Measurements from ENCODE around the gene CUZD1. TPM values are rescaled to one million over a fixed set of nuclear protein-coding genes. Genes with fewer than 3 reads are reported as not detected.

Gene CUZD1
- total RNA-seq = 0.89 and 1.5 TPM in 2 replicates

GRCh38 chr10:122845783-122846332 is at the start of gene CUZD1:
CUZD1 (minus strand) TSS chr10:122845857; CDS start chr10:122845843, 14 bp downstream.

GRCh38 chr10:122879339-122880273 is 33.9 kb upstream of the CUZD1 start, which contains the start of gene FAM24B:
FAM24B (minus strand) TSS chr10:122879581; CDS start chr10:122850515, 29,066 bp downstream.

Other genes with a start within 250 kb of the CUZD1 start
- not detected in 2 replicates for gene C10orf120, start 146.0 kb downstream of the CUZD1 start, total RNA-seq
- 10.8 and 11.1 TPM in 2 replicates for gene FAM24B, start 33.7 kb upstream of the CUZD1 start, total RNA-seq
- gene FAM24A, start 64.8 kb upstream of the CUZD1 start, total RNA-seq = not detected in 2 replicates
- gene C10orf88, start 108.4 kb upstream of the CUZD1 start, total RNA-seq = 5.7 and 6.5 TPM in 2 replicates
- gene PSTK, start 134.5 kb upstream of the CUZD1 start, total RNA-seq = 3.0 and 3.6 TPM in 2 replicates
- gene IKZF5, start 162.9 kb upstream of the CUZD1 start, total RNA-seq = 3.2 and 3.7 TPM in 2 replicates
- gene ACADSB, start 163.1 kb upstream of the CUZD1 start, total RNA-seq = 3.7 and 5.1 TPM in 2 replicates